H9 (cell line): ENCODE results near the gene HOXD4. TPM values are rescaled to one million over a fixed set of nuclear protein-coding genes. Genes with fewer than 3 reads are reported as not detected.
A peak's percentile ranks its signal among the peaks of the same experiment; 100 is the strongest.

Experiments used
- DNase-seq: peaks from one replicate; pipeline ENCODE4 v3.0.0-alpha.2; 2017
- H2AFZ ChIP-seq: one replicate; pipeline ENCODE4 v1.6.1; 2013; ENCODE audit warnings: mild to moderate bottlenecking, low read length, control low read depth, moderate library complexity
- H2AK5ac ChIP-seq: 2 replicates; pipeline ENCODE4 v1.6.1; 2013; ENCODE audit warnings: low read length, control low read depth, mixed read lengths; ENCODE audit not compliant: insufficient read length
- H2BK120ac ChIP-seq: one replicate; pipeline ENCODE4 v1.6.1; 2013; ENCODE audit warnings: low read depth, mild to moderate bottlenecking, low read length, control low read depth, inconsistent platforms; ENCODE audit not compliant: poor library complexity, severe bottlenecking
- H2BK12ac ChIP-seq: 2 replicates; pipeline ENCODE4 v1.6.1; 2013; ENCODE audit warnings: low read length, control low read depth, mixed read lengths, low read depth; ENCODE audit not compliant: insufficient read length
- H2BK15ac ChIP-seq: 2 replicates; pipeline ENCODE4 v1.6.1; 2013; ENCODE audit warnings: low read depth, low read length, control low read depth
- H2BK20ac ChIP-seq: one replicate; pipeline ENCODE4 v1.6.1; 2013; ENCODE audit warnings: low read depth, mild to moderate bottlenecking, low read length, control low read depth, inconsistent platforms; ENCODE audit not compliant: poor library complexity, severe bottlenecking
- H2BK5ac ChIP-seq: 2 replicates; pipeline ENCODE4 v1.6.1; 2013; ENCODE audit warnings: low read length, control low read depth, mixed read lengths; ENCODE audit not compliant: insufficient read length
- H3K14ac ChIP-seq: 2 replicates; pipeline ENCODE4 v1.6.1; 2013; ENCODE audit warnings: low read length, control low read depth; ENCODE audit not compliant: insufficient read depth
- H3K18ac ChIP-seq: 2 replicates; pipeline ENCODE4 v1.6.1; 2013; ENCODE audit warnings: low read depth, mild to moderate bottlenecking, mixed read lengths, low read length, control low read depth; ENCODE audit not compliant: insufficient read length
- H3K23ac ChIP-seq: 2 replicates; pipeline ENCODE4 v1.6.1; 2013; ENCODE audit warnings: low read length, control low read depth, mixed read lengths, low read depth; ENCODE audit not compliant: insufficient read length
- H3K23me2 ChIP-seq: 2 replicates; pipeline ENCODE4 v1.6.1; 2013; ENCODE audit warnings: low read depth, mild to moderate bottlenecking, mixed read lengths, low read length, control low read depth; ENCODE audit not compliant: insufficient read length, poor library complexity, severe bottlenecking
- H3K27ac ChIP-seq: 2 replicates; pipeline ENCODE4 v1.5.1; 2013; ENCODE audit warnings: low read length, control low read depth, mixed read lengths, low read depth; ENCODE audit not compliant: insufficient read length
- H3K27me3 ChIP-seq: 2 replicates; pipeline ENCODE4 v1.6.1; 2013; ENCODE audit warnings: low read length, control low read depth, inconsistent platforms; ENCODE audit not compliant: insufficient read depth
- H3K4ac ChIP-seq: 2 replicates; pipeline ENCODE4 v1.6.1; 2013; ENCODE audit warnings: low read depth, mild to moderate bottlenecking, control low read depth, inconsistent platforms, low read length, moderate library complexity
- H3K4me1 ChIP-seq: 2 replicates; pipeline ENCODE4 v1.6.1; 2013; ENCODE audit warnings: low read length, control low read depth, inconsistent platforms; ENCODE audit not compliant: insufficient read depth
- H3K4me2 ChIP-seq: 2 replicates; pipeline ENCODE4 v1.6.1; 2013; ENCODE audit warnings: low read length, control low read depth, mixed read lengths; ENCODE audit not compliant: insufficient read length, insufficient read depth
- H3K56ac ChIP-seq: 2 replicates; pipeline ENCODE4 v1.6.1; 2013; ENCODE audit warnings: low read depth, mild to moderate bottlenecking, mixed read lengths, low read length, control low read depth; ENCODE audit not compliant: insufficient read length
- H3K79me1 ChIP-seq: 2 replicates; pipeline ENCODE4 v1.6.1; 2013; ENCODE audit warnings: low read depth, mild to moderate bottlenecking, moderate library complexity, low read length, control low read depth, inconsistent platforms; ENCODE audit not compliant: insufficient read depth, poor library complexity, severe bottlenecking
- H3K79me2 ChIP-seq: 2 replicates; pipeline ENCODE4 v1.6.1; 2013; ENCODE audit warnings: low read length, control low read depth, inconsistent platforms; ENCODE audit not compliant: insufficient read depth
- H3K9ac ChIP-seq: 2 replicates; pipeline ENCODE4 v1.6.1; 2013; ENCODE audit warnings: low read length, control low read depth, mixed read lengths; ENCODE audit not compliant: insufficient read length; ENCODE audit errors: extremely low read depth
- H3K9me3 ChIP-seq: one replicate; pipeline ENCODE4 v1.6.1; 2013; ENCODE audit warnings: low read depth, low read length, inconsistent platforms; ENCODE audit not compliant: control insufficient read depth
- H3T11ph ChIP-seq: one replicate; pipeline ENCODE4 v1.6.1; 2013; ENCODE audit warnings: mild to moderate bottlenecking, low read length, control low read depth, inconsistent platforms
- H4K20me1 ChIP-seq: one replicate; pipeline ENCODE4 v1.6.1; 2013; ENCODE audit not compliant: control insufficient read depth, insufficient read length, insufficient read depth
- H4K5ac ChIP-seq: 2 replicates; pipeline ENCODE4 v1.6.1; 2013; ENCODE audit warnings: low read depth, mild to moderate bottlenecking, mixed read lengths, low read length, control low read depth; ENCODE audit not compliant: insufficient read length
- H4K8ac ChIP-seq: replicated peaks from 2 replicates; pipeline ENCODE4 v1.6.1; 2013; ENCODE audit warnings: low read length, control low read depth, mixed read lengths, low read depth; ENCODE audit not compliant: insufficient read length
- H4K91ac ChIP-seq: 2 replicates; pipeline ENCODE4 v1.6.1; 2013; ENCODE audit warnings: low read depth, mild to moderate bottlenecking, moderate library complexity, mixed read lengths, low read length, control low read depth; ENCODE audit not compliant: insufficient read length
- H3K27ac Mint-ChIP-seq, 3 experiments: 2 replicates in 2 of 3; 3 replicates in 1 of 3; pipeline ENCODE4 v1.8.0; 2020 to 2021; ENCODE audit warnings: mixed read lengths in 3 of 3, mild to moderate bottlenecking in 1 of 3, moderate library complexity in 1 of 3
- H3K27me3 Mint-ChIP-seq: 2 replicates; pipeline ENCODE4 v1.8.0; 2021; ENCODE audit warnings: low read depth, mild to moderate bottlenecking, moderate library complexity, mixed read lengths
- H3K36me3 Mint-ChIP-seq, 3 experiments: 2 replicates in 2 of 3; 3 replicates in 1 of 3; pipeline ENCODE4 v1.8.0; 2020 to 2021; ENCODE audit warnings: low read depth in 3 of 3, mixed read lengths in 3 of 3; ENCODE audit not compliant: insufficient read depth in 1 of 3
- H3K4me1 Mint-ChIP-seq, 2 experiments: 2 replicates each; pipeline ENCODE4 v1.8.0; 2020; ENCODE audit warnings: mixed read lengths in 2 of 2
- H3K4me3 Mint-ChIP-seq, 2 experiments: 2 replicates in 1 of 2; 3 replicates in 1 of 2; pipeline ENCODE4 v1.8.0; 2020 to 2021; ENCODE audit warnings: mild to moderate bottlenecking in 2 of 2, mixed read lengths in 2 of 2, moderate library complexity in 1 of 2
- H3K9me3 Mint-ChIP-seq, 2 experiments: 2 replicates in 1 of 2; 3 replicates in 1 of 2; pipeline ENCODE4 v1.8.0; 2020; ENCODE audit warnings: mild to moderate bottlenecking in 2 of 2, mixed read lengths in 2 of 2, moderate library complexity in 1 of 2
- WGBS: extraction: QIAGEN DNeasy Blood & Tissue Kit; methylation state at CpG from one replicate; pipeline ENCODE4 v1.1.7; 2013; ENCODE audit warnings: missing lambda C conversion rate, low lambda C conversion rate, mixed read lengths; ENCODE audit not compliant: insufficient read length; ENCODE audit errors: extremely low coverage; 5-methylcytosine and 5-hydroxymethylcytosine counted together
- total RNA-seq: library from RNA; stranded (reverse); gene quantifications from 2 replicates; pipeline ENCODE4 v1.2.1, GENCODE V29; 2021
- TF ChIP-seq, protein P1 (sequence below): fragments of 200-600 bp; sonication (generic); conservative IDR thresholded peaks from 3 replicates; pipeline ENCODE4 v1.8.0; 2021; ENCODE audit warnings: antibody characterized with exemption, mild to moderate bottlenecking

HOXD4 gene
- total RNA-seq, 1 experiment from 2014 or later = not detected

DNA sequence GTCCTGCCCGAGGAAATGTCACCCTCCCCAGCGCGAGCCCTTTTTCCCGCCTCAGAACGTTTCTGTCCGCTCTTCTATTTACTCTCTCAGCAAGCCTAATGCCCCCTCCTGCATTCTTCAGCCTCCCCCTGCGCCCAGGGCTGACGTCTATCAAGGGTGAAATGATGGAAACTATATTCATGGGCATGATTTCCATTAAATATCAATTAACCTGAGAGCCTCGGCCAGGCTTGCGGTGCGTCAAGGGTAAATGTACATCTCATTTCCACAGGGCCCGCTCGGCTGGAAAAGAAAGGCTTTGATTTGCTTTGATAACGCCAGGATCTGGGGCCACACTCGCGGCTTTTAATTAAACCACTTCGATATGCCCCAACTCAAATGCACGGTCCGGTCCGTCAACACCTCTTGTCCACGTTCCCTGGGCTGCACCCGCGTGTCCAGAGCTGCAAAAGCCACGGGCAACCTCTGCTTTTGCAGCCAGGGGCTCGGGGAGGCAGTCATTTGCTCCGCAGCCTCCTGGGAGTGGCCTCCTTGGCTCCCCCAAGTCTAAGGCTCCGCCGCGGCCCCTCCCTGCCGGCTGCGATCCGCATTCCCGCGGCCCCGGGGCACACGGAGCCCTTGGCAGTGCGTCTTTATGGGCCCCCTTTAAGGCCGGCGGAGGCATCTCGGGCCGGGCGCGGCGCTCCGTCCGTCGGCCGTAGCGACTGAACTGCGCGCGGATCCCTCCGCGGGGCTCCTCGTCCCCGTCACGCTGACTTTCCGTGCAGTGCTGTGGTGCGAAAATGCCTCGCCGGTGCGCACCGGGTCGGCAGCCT is 22.2 kb upstream of the HOXD4 start, which contains the start of gene HOXD8:
TSS of gene HOXD8 (plus strand) at position 724 of the 815 bp plus-strand sequence. CDS start 662 bp downstream, outside the sequence.
- no peak within 1 kb of the TSS for H3K14ac ChIP-seq
- H2AFZ ChIP-seq = no peak within 1 kb of the TSS
- Mint-ChIP-seq H3K4me3 (peak within 1 kb of the TSS; percentile 45 to 73), H3K36me3 (no peaks in the 10 kb centered on the region; a peak in 2 of 7 replicates), H3K27me3 (peaks cover 98% of the 10 kb centered on the region), H3K4me1 (peaks cover 12 to 14% of the 10 kb centered on the region in 2 experiments), H3K27ac (no peak within 1 kb of the TSS), H3K9me3 (peaks cover 4 to 17% of the 10 kb centered on the region in 2 experiments)
- H3K23me2 ChIP-seq = no peaks in the 10 kb centered on the region
- H4K8ac ChIP-seq = no peak within 1 kb of the TSS
- no peak within 1 kb of the TSS for H4K91ac ChIP-seq
- H3T11ph ChIP-seq = no peak within 1 kb of the TSS
- H3K23ac ChIP-seq = no peak within 1 kb of the TSS
- H2BK15ac ChIP-seq = no peak within 1 kb of the TSS
- no peak within 1 kb of the TSS for H2BK120ac ChIP-seq
- no peak within 1 kb of the TSS for H2BK20ac ChIP-seq
- H3K9ac ChIP-seq = no peak within 1 kb of the TSS
- no peak within 1 kb of the TSS for H3K56ac ChIP-seq
- DNase-seq = peak; percentile 65
- H3K27me3 ChIP-seq = peaks cover 89% of the 10 kb centered on the region
- no peak within 1 kb of the TSS for H2AK5ac ChIP-seq
- H3K4me2 ChIP-seq = peak within 1 kb of the TSS; percentile 0
- H2BK12ac ChIP-seq = no peak within 1 kb of the TSS
- no peaks in the 10 kb centered on the region for H3K4me1 ChIP-seq
- H3K27ac ChIP-seq = no peak within 1 kb of the TSS
- no peaks in the 10 kb centered on the region for H4K20me1 ChIP-seq
- no peak within 1 kb of the TSS for H3K4ac ChIP-seq
- WGBS = no CpG with 5 or more reads among the region's 64 CpGs
- TF ChIP-seq, protein P1, sequence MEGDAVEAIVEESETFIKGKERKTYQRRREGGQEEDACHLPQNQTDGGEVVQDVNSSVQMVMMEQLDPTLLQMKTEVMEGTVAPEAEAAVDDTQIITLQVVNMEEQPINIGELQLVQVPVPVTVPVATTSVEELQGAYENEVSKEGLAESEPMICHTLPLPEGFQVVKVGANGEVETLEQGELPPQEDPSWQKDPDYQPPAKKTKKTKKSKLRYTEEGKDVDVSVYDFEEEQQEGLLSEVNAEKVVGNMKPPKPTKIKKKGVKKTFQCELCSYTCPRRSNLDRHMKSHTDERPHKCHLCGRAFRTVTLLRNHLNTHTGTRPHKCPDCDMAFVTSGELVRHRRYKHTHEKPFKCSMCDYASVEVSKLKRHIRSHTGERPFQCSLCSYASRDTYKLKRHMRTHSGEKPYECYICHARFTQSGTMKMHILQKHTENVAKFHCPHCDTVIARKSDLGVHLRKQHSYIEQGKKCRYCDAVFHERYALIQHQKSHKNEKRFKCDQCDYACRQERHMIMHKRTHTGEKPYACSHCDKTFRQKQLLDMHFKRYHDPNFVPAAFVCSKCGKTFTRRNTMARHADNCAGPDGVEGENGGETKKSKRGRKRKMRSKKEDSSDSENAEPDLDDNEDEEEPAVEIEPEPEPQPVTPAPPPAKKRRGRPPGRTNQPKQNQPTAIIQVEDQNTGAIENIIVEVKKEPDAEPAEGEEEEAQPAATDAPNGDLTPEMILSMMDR = no peak
- H4K5ac ChIP-seq = no peak within 1 kb of the TSS
- H3K9me3 ChIP-seq = no peaks in the 10 kb centered on the region
- H3K18ac ChIP-seq = no peak within 1 kb of the TSS
- no peaks in the 10 kb centered on the region for H3K79me1 ChIP-seq
- no peak within 1 kb of the TSS for H2BK5ac ChIP-seq
- no peaks in the 10 kb centered on the region for H3K79me2 ChIP-seq
